Right lobe of liver (tissue), 4 donors: ENCODE measurements around the gene ZNF609.

Source experiments
- CTCF ChIP-seq, 4 donors: fragments of 200-600 bp in 3 of 4; fragments of 450-650 bp in 1 of 4; IDR thresholded peaks; one replicate each; pipeline versions ENCODE4 v1.5.1 to v1.8.0; 2016 to 2022; ENCODE audit warnings: antibody characterized with exemption in 4 of 4, mild to moderate bottlenecking in 2 of 4
- POLR2A ChIP-seq: fragments of 450-650 bp; IDR thresholded peaks from one replicate; pipeline ENCODE4 v1.6.1; 2017; ENCODE audit warnings: antibody characterized with exemption, mild to moderate bottlenecking
- donor health status: DM: no; HTN: no; CAD: no.
- donor health status: DM: no; HTN: no; CAD: no.
- donor health status: DM: no; HTN: yes; CAD: no.

DNA sequence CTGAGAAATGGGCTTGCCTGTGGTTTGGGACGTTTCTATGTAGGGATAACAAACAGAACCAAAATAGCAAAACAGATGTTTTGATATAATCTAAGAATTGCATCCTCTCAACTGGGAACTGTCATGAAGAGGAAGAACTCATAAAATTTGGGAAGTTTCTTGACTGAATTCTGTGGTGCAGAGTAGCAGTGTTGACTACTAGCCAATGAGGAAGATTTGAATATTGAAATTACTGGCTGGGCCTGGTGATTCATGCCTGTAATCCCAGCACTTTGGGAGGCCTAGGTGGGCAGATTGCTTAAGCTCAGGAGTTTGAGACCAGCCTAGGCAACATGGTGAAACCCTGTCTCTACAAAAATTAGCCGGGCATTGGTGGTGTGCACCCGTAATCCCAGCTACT lies 42.2 kb downstream of the ZNF609 start:
- no peak for TF ChIP-seq CTCF (IDR thresholded peaks at IDR 0.05)
- no peak for TF ChIP-seq POLR2A
